Endometrial microvascular endothelial cells (primary cell): ENCODE results near the gene GABRE. TPM values are rescaled to one million over a fixed set of nuclear protein-coding genes. Genes with fewer than 3 reads are reported as not detected.

Source experiments
- total RNA-seq: library from RNA; depleted of rRNA; stranded (reverse); fragments of >200 nt; gene quantifications from one replicate; pipeline ENCODE4 v1.2.3, GENCODE V29; 2015; ENCODE audit errors: inconsistent ontology term

The GABRE gene
- total RNA-seq, 1 donor from 2014 or later: 4.6 TPM

Other genes starting within 250 kb of the GABRE start
- not detected for gene CNGA2, start 239.9 kb downstream of the GABRE start, total RNA-seq
- not detected for gene MAGEA4, start 61.8 kb downstream of the GABRE start, total RNA-seq
- not detected for gene MAGEA10, start 163.9 kb upstream of the GABRE start, total RNA-seq